Amygdala (tissue), 56 donors: ENCODE measurements around the gene STAC3.

Experiments used
- DNase-seq, 56 donors: peaks; one replicate each; lab custom pipeline; 2025; lab: John Stamatoyannopoulos, UW

Gene STAC3

DNA sequence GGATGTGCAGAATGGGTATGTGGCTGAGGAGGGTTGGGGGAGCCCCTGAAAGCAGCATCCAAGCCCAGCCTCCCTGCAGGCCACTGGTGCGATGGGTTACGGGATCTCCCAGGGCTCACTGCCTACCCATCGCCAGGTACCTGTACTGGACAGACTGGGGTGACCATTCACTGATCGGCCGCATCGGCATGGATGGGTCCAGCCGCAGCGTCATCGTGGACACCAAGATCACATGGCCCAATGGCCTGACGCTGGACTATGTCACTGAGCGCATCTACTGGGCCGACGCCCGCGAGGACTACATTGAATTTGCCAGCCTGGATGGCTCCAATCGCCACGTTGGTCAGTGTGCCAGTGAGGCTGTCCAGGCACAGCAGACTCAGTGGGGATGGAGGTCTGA is 52.7 kb downstream of the STAC3 start:
- no peak for DNase-seq

DNA sequence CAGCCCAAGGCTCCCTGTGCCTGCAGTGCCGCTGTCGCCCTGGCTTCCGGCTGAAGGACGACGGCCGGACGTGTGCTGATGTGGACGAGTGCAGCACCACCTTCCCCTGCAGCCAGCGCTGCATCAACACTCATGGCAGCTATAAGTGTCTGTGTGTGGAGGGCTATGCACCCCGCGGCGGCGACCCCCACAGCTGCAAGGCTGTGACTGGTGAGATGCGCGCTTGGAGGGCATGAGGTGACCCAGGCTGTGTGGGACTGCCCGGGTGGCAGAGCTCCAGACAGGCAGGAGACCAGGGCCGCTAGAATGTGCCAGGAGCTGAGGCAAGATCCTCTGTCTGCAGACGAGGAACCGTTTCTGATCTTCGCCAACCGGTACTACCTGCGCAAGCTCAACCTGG is 54.0 kb downstream of the STAC3 start:
- no peak for DNase-seq

DNA sequence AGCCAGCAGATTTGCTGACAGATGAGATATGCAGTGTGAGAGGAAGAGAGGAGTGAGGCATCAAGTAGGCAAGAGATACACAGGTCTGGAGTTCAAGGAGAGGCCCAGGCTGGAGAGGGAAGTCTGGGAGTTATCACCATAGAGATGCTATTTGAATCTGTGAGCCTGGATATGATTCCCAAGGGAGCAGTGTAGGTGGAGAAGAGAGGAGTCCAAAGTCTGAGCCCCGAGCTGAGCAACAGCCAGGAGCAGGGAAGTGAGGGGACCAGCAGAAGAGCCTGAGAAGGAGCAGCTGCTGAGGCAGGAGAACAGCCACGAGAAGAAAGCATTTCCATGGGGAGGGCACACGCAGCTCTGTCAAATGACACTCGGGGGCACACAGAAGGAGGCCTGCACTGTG is 54.5 kb downstream of the STAC3 start:
- no peak for DNase-seq

DNA sequence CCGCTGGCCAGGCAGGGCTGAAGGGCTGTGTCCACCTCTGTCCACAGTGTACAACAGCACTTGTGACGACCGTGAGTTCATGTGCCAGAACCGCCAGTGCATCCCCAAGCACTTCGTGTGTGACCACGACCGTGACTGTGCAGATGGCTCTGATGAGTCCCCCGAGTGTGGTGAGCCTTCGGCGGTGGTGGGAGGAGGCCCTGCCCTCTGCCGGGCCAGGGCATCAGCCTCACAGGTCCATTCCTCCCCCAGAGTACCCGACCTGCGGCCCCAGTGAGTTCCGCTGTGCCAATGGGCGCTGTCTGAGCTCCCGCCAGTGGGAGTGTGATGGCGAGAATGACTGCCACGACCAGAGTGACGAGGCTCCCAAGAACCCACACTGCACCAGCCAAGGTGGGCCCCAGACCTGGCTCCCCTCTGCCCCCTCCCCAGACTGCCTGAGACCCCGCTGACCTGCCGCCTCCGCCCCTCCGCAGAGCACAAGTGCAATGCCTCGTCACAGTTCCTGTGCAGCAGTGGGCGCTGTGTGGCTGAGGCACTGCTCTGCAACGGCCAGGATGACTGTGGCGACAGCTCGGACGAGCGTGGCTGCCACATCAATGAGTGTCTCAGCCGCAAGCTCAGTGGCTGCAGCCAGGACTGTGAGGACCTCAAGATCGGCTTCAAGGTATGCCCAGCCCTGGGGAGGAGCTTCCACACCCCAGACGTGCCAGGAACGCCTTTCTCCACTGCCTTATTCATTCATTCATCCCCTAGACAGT is 55.2 kb downstream of the STAC3 start:
- DNase-seq, result no peak

DNA sequence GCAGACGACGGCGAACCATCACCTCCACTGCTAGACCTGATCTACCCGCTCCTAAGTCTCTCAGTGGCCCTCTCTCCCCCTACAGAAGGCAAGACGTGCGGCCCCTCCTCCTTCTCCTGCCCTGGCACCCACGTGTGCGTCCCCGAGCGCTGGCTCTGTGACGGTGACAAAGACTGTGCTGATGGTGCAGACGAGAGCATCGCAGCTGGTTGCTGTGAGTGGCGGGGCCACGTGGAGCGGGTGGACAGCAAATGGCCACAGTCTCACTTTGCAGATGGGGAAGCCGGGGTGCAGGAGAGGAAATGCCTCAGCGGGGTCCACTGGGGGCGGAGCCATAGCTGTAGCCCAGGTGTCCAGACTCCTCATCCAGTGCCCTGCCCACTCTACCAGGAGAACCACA is 55.8 kb downstream of the STAC3 start:
- DNase-seq, result peak in 10 of 56 donors; percentile 13 to 40 (median 30)

DNA sequence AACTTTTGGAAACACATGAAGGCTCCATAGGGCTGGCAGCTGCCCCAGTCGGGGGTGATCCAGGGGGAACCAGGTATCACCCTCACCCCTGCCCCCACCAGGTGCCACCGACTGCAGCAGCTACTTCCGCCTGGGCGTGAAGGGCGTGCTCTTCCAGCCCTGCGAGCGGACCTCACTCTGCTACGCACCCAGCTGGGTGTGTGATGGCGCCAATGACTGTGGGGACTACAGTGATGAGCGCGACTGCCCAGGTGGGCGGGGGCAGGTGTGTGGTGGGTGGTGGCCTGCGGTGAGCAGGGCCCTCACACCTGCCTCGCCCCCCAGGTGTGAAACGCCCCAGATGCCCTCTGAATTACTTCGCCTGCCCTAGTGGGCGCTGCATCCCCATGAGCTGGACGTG is 56.7 kb downstream of the STAC3 start:
- DNase-seq, result no peak

DNA sequence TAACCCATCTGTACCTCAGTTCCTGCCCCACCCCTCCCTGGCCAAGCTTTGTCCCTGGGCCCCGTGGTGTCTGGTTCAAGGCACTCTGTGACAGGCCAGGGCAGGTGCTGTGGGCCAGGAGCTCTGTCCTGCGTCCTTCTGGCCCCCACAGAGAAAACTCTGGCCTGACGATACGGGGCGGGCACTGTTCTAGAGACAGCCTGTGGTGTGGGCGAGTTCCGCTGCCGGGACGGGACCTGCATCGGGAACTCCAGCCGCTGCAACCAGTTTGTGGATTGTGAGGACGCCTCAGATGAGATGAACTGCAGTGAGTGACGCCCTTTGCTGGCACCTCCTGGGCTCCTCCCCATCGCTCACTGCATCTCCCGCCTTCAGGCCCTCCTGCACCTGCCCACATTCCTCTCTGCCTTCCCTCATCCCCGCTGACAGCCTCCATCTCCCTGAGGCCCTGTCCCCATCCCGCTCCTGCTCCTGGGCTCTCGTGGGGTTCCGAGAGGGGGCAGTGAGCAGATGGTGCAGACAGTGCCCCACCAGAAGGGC is 57.2 kb downstream of the STAC3 start:
- DNase-seq, result peak in 1 of 56 donors; percentile 13
